ENCODE measurements around the gene TMEM234. TPM values are rescaled to one million over a fixed set of nuclear protein-coding genes. Genes with fewer than 3 reads are reported as not detected.
A peak's percentile ranks its signal among the peaks of the same experiment; 100 is the strongest.

Gene TMEM234
- total and polyA plus RNA-seq, 2 of the 8 experiments (the other 6 are each of a cell fraction or from before 2014, with no cell fraction given), result 8.7 to 8.9 TPM

DNA sequence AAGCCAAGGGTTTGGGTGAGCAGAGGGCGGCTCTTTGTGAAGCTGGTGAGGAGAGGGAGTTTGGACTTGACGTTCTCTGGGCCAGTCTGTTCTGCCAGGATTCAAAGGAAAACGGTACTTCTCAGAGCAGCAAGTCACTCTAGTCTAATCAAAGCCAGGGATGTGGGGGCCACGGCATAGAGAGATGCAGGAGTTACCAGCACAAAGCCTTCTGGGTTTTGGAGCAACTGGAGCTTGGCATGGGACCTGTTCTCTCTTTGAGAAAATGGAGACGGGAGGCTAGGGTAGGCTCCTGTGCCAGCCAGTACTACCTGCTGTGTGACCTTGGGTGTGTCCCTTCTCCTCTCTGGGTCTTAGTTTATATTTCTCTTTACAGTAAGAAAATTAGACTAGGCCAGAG lies 40.6 kb downstream of the TMEM234 start:
- no peaks in the 10 kb centered on the region for H3K27me3 ChIP-seq (replicated peaks in 1 of 4; ENCODE audit: control insufficient read depth in 3 of 4, extremely low read depth in 1 of 4, insufficient read depth in 3 of 4, low read length in 3 of 4)
- H4K5ac ChIP-seq (ENCODE audit: insufficient read length, low read depth, low read length), result no peak overlapping the region
- H3K14ac ChIP-seq (ENCODE audit: insufficient read length), result no peak overlapping the region
- H3K9ac ChIP-seq (replicated peaks in 1 of 4; ENCODE audit: extremely low read depth in 1 of 4, low read depth in 3 of 4, low read length in 3 of 4), result peak overlapping the region in 1 of 4 experiments; percentile 7; a peak in 1 of 7 replicates
- H3K56ac ChIP-seq (replicated peaks; ENCODE audit: insufficient read length, low read depth, low read length), result no peak overlapping the region
- H2AK5ac ChIP-seq (ENCODE audit: low read depth, low read length), result no peak overlapping the region
- peak overlapping the region in 1 of 2 experiments; percentile 7; a peak in 1 of 4 replicates for H3K4me2 ChIP-seq (ENCODE audit: insufficient read depth in 1 of 2, low read depth in 2 of 2, low read length in 2 of 2)
- WGBS, 2 experiments (ENCODE audit: extremely low coverage in 1 of 2, insufficient coverage in 1 of 2, insufficient read length in 1 of 2, insufficient replicate concordance in 2 of 2, low coverage in 1 of 2, low lambda C conversion rate in 2 of 2, missing lambda C conversion rate in 1 of 2), result 93% methylated on average over 5 of the region's 5 CpGs; no CpG with 5 or more reads in 1 of the 2 experiments
- no peak overlapping the region for H4K91ac ChIP-seq (replicated peaks; ENCODE audit: insufficient read length, low read length)
- H3K4me3 ChIP-seq (ENCODE audit: extremely low read depth in 1 of 4, insufficient read depth in 2 of 4, low read depth in 3 of 4, low read length in 4 of 4), result 0 out of 8 replicates have a peak overlapping the region, but pooled peaks of 1 of the 4 experiments have one; percentile 89
- H2BK12ac ChIP-seq (ENCODE audit: low read depth, low read length), result no peak overlapping the region
- no peak for TF ChIP-seq YY1 (IDR thresholded peaks at IDR 0.05; ENCODE audit: low read depth, low read length)
- TF ChIP-seq POLR2AphosphoS5 (IDR thresholded peaks at IDR 0.05; ENCODE audit: low read depth, low read length), result no peak
- TF ChIP-seq JUN (IDR thresholded peaks at IDR 0.05; ENCODE audit: low read depth, low read length), result no peak
- TF ChIP-seq EP300 (IDR thresholded peaks at IDR 0.05; ENCODE audit: borderline replicate concordance in 1 of 2, low read depth in 2 of 2, low read length in 2 of 2), result no peak
- TF ChIP-seq TEAD4 (IDR thresholded peaks at IDR 0.05; ENCODE audit: low read depth, low read length), result no peak
- no peak for TF ChIP-seq CREB1 (IDR thresholded peaks at IDR 0.05)
- TF ChIP-seq NANOG (IDR thresholded peaks at IDR 0.05; ENCODE audit: insufficient read depth, low read depth, low read length, poor library complexity, severe bottlenecking), result no peak
- TF ChIP-seq KDM4A (IDR thresholded peaks at IDR 0.05; ENCODE audit: low read depth, low read length, severe bottlenecking), result no peak
- TF ChIP-seq JUND (IDR thresholded peaks at IDR 0.05; ENCODE audit: low read length), result no peak
- no peak for TF ChIP-seq SIN3A (conservative IDR thresholded peaks at IDR 0.05 in 1 of 2, IDR thresholded peaks at IDR 0.05 in 1 of 2; ENCODE audit: low read depth in 1 of 2, low read length in 2 of 2)
- no peak for TF ChIP-seq ASH2L (IDR thresholded peaks at IDR 0.05; ENCODE audit: low read length)
- H3K23ac ChIP-seq (ENCODE audit: insufficient read length), result no peak overlapping the region
- H3K18ac ChIP-seq (ENCODE audit: extremely low read depth, low read length), result no peak overlapping the region
- H3K9me3 ChIP-seq (ENCODE audit: insufficient read depth in 2 of 2, low read depth in 1 of 2, low read length in 1 of 2), result no peaks in the 10 kb centered on the region
- H3K4me1 ChIP-seq (replicated peaks in 1 of 4; ENCODE audit: control insufficient read depth in 3 of 4, insufficient read depth in 4 of 4, low read length in 3 of 4), result peaks cover 8 to 15% (median 10%) of the 10 kb centered on the region in 4 experiments; a peak in 6 of 7 replicates
- peaks cover 0 to 6% of the 10 kb centered on the region in 2 experiments for H4K20me1 ChIP-seq (replicated peaks in 1 of 2; ENCODE audit: control insufficient read depth in 1 of 2, insufficient read depth in 2 of 2, low read length in 2 of 2)
- no peak overlapping the region for H2BK120ac ChIP-seq (replicated peaks; ENCODE audit: low read depth, low read length)
- peaks cover 3% of the 10 kb centered on the region; the same call in 1 of the 2 replicates for H3K79me1 ChIP-seq (ENCODE audit: low read depth, low read length)
- H2AFZ ChIP-seq (ENCODE audit: low read length), result no peak overlapping the region
- H2BK15ac ChIP-seq (ENCODE audit: low read length), result no peak overlapping the region
- no peak overlapping the region for H2BK5ac ChIP-seq (ENCODE audit: low read depth, low read length)
- H2BK20ac ChIP-seq (ENCODE audit: low read length), result no peak overlapping the region
- peaks cover 13 to 38% (median 29%) of the 10 kb centered on the region in 4 experiments for H3K36me3 ChIP-seq (ENCODE audit: control insufficient read depth in 2 of 4, insufficient read depth in 4 of 4, low read length in 3 of 4)
- peak overlapping the region; percentile 52; the same call in 1 of the 2 replicates for H4K8ac ChIP-seq (ENCODE audit: extremely low read depth, insufficient read depth, low read length)
- H3K79me2 ChIP-seq (ENCODE audit: control insufficient read depth in 1 of 2, insufficient read depth in 2 of 2, low read length in 2 of 2), result peaks cover 7 to 44% of the 10 kb centered on the region in 2 experiments
- H3K4ac ChIP-seq (replicated peaks; ENCODE audit: insufficient read length, low read depth, low read length), result no peak overlapping the region
- DNase-seq (ENCODE audit: low read depth in 1 of 2, low spot score in 2 of 2) (no peak), FAIRE-seq (no peak)
- H3K23me2 ChIP-seq (ENCODE audit: low read depth, low read length), result peaks cover 2% of the 10 kb centered on the region; the same call in 1 of the 2 replicates
- POLR2A ChIA-PET (ENCODE audit: partially characterized antibody), result interaction anchor here (0.6 to 18.1 kb wide), 5 partner anchors 10 to 151 kb away, joined by 3 to 332 read pairs (median 3); partner anchors contain the start of genes CCDC28B and IQCC
- no peak overlapping the region for H3K27ac ChIP-seq (ENCODE audit: low read depth, low read length)
- CTCF ChIA-PET (ENCODE audit: partially characterized antibody), result interaction anchor here (0.6 to 1.2 kb wide), 2 partner anchors 10 to 1689 kb away, joined by 3 read pairs; no protein-coding TSS in a partner anchor

All from H1 (cell line).